Hepatocyte (in vitro differentiated cells): ENCODE results near the gene MLYCD.

ENCODE experiments used
- CTCF ChIP-seq: fragments of 200-600 bp; sonication (generic); IDR thresholded peaks from 2 replicates; pipeline ENCODE4 v1.5.1; 2016; ENCODE audit warnings: antibody characterized with exemption, mild to moderate bottlenecking; ENCODE audit not compliant: poor library complexity
- EZH2 ChIP-seq: fragments of 200-600 bp; sonication (generic); IDR thresholded peaks from 2 replicates; pipeline ENCODE4 v1.6.1; 2016; ENCODE audit warnings: antibody characterized with exemption, mild to moderate bottlenecking, borderline replicate concordance

DNA sequence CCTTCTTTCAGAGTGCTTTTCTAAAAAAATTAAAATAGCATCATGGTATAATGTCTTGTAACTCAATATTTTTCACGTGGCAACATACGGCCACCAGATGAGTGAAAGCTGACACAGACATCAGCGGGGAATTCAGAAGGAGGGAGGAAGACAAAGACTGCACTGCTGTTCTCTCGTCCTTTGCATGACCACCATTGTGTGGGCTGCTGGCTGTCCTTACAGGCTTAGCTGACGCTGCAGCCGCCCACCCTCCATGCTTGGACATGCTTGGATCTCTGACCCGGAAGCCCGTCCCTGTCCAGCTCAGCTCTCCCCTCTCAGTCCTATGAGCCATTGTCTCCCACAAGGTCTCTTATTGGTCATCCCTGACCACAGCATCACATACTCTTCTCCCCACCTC lies 11.4 kb upstream of the MLYCD start:
- no peak for TF ChIP-seq CTCF
- no peak for TF ChIP-seq EZH2
